Endothelial cell of umbilical vein (primary cell): ENCODE measurements around the gene P2RY2.
"Not testable (repeated sequence)": the region's sequence is repeated elsewhere in the genome, so short reads cannot be mapped to it uniquely, and the experiment has no call there.

ENCODE experiments used
- EZH2 ChIP-seq: IDR thresholded peaks from 2 replicates; pipeline ENCODE4 v1.6.1; 2012; ENCODE audit warnings: borderline replicate concordance, low read depth, mild to moderate bottlenecking, moderate library complexity, low read length, inconsistent platforms; ENCODE audit not compliant: severe bottlenecking
- GATA2 ChIP-seq: IDR thresholded peaks from 2 replicates; pipeline ENCODE4 v1.7.0; 2011; ENCODE audit warnings: low read depth, mild to moderate bottlenecking, moderate library complexity, mixed read lengths, low read length; ENCODE audit not compliant: insufficient read length, insufficient read depth
- POLR2A ChIP-seq: IDR thresholded peaks from 2 replicates; pipeline ENCODE4 v1.6.1; 2012; ENCODE audit warnings: low read depth, mild to moderate bottlenecking, control low read depth, low read length
- TF ChIP-seq, protein P1 (sequence below), 2 donors: IDR thresholded peaks; 1 replicate in 1 of 2; 2 replicates in 1 of 2; pipeline ENCODE4 v1.5.1; 2011; ENCODE audit warnings: low read length in 2 of 2, mild to moderate bottlenecking in 2 of 2, moderate library complexity in 2 of 2, control low read depth in 1 of 2, inconsistent platforms in 1 of 2, low read depth in 1 of 2; ENCODE audit not compliant: insufficient read depth in 1 of 2; ENCODE audit errors: extremely low read depth in 1 of 2

DNA sequence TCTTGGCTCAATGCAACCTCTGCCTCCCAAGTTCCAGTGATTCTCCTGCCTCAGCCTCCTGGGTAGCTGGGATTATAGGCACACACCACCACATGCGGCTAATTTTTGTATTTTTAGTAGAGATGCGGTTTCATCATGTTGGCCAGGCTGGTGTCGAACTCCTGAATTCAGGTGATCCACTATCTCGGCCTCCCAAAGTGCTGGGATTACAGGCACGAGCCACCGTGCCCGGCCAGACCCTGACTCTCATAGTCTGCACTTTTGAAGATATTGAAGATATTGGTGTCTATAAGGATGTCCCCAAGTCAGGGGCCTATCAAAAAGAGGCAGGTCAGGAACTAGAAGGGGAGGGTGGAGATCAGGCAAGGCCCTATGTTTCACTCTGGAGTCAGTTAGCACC, 20.3 kb upstream of the P2RY2 start:
- TF ChIP-seq, protein P1, sequence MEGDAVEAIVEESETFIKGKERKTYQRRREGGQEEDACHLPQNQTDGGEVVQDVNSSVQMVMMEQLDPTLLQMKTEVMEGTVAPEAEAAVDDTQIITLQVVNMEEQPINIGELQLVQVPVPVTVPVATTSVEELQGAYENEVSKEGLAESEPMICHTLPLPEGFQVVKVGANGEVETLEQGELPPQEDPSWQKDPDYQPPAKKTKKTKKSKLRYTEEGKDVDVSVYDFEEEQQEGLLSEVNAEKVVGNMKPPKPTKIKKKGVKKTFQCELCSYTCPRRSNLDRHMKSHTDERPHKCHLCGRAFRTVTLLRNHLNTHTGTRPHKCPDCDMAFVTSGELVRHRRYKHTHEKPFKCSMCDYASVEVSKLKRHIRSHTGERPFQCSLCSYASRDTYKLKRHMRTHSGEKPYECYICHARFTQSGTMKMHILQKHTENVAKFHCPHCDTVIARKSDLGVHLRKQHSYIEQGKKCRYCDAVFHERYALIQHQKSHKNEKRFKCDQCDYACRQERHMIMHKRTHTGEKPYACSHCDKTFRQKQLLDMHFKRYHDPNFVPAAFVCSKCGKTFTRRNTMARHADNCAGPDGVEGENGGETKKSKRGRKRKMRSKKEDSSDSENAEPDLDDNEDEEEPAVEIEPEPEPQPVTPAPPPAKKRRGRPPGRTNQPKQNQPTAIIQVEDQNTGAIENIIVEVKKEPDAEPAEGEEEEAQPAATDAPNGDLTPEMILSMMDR (IDR thresholded peaks at IDR 0.05; ENCODE audit: extremely low read depth in 1 of 2, insufficient read depth in 1 of 2, low read depth in 1 of 2, low read length in 2 of 2) = not testable (repeated sequence)
- not testable (repeated sequence) for TF ChIP-seq EZH2, POLR2A, GATA2
